ENCODE measurements around the gene COL4A2.
"Not testable (repeated sequence)": the region's sequence is repeated elsewhere in the genome, so short reads cannot be mapped to it uniquely, and the experiment has no call there.

Gene COL4A2

DNA sequence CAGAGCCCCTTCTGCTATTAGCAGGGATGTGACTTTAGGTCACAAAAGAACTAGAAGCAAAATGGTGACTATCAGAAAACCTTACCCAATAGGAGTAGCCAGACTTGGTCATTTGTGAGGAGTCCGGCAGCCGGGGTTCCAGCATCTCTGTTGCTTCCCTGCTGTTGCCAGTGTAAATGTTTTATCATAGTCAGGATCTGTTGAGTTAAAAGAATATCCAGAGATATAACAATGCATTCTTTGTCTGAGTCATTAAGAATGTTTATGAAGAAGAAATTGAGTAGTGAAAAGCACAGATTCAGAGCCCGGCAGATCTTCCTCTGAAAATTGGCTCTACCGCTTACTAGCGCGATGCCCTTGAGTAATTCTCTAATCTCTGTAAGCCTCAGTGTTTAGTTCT lies 84.2 kb downstream of the COL4A2 start:
- Histone ChIP-seq H3K27me3 (ENCODE audit: insufficient read depth, low read length) (no peaks in the 10 kb centered on the region), H3K4me1 (ENCODE audit: control insufficient read depth, insufficient read depth, low read length, unreplicated experiment) (peaks cover 64% of the 10 kb centered on the region), H2AFZ (ENCODE audit: low read length, unreplicated experiment) (no peak overlapping the region), H3K36me3 (ENCODE audit: insufficient read depth, low read length) (peaks cover 26% of the 10 kb centered on the region; the same call in 1 of the 2 replicates), H3K79me2 (ENCODE audit: control insufficient read depth, insufficient read depth, low read length, unreplicated experiment) (peaks cover 30% of the 10 kb centered on the region), H3K27ac (ENCODE audit: low read depth, low read length) (peak overlapping the region; percentile 99), H3K4me3 (ENCODE audit: low read depth, low read length) (no peak overlapping the region)

DNA sequence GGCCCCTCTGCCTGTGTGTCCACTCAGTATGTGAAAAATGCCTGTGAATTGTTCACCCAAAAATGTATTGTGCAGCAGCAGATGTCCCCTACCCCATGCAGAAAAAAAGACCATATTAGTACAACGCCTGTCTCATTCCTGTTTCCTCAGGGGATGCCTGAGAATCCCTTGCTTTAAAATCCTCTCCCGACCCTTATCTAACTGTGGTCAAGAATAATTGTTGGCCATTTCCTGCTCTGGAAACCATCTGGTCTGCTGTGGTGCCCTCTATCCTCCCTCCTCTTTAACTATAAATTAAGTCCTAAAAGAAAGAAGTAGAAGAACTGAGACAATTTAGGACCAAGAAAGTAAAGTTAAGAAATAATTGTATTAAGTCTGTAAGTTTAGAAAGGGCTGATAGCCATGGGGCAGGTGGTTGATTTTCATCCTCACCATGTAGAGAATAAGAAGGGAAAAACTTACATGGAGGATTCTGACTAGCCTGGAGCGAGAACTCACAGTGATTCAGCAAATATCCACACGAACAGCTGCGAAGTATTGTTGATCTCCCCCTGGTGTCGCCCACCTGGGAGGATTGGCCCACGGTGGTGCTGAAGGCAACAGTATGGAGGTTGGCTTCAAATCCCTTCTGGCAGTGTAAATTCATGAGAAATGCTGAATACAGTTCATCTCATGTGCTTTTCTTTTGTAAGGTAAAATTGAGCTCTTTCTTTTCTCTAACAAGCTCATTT lies 85.6 kb downstream of the COL4A2 start:
- Histone ChIP-seq H3K27me3 (ENCODE audit: insufficient read depth, low read length) (no peaks in the 10 kb centered on the region), H3K4me1 (ENCODE audit: control insufficient read depth, insufficient read depth, low read length, unreplicated experiment) (peaks cover 74% of the 10 kb centered on the region), H3K79me2 (ENCODE audit: control insufficient read depth, insufficient read depth, low read length, unreplicated experiment) (peaks cover 28% of the 10 kb centered on the region), H3K27ac (ENCODE audit: low read depth, low read length) (peak overlapping the region; percentile 99), H2AFZ (ENCODE audit: low read length, unreplicated experiment) (no peak overlapping the region), H3K36me3 (ENCODE audit: insufficient read depth, low read length) (peaks cover 26% of the 10 kb centered on the region; the same call in 1 of the 2 replicates), H3K4me3 (ENCODE audit: low read depth, low read length) (no peak overlapping the region)

DNA sequence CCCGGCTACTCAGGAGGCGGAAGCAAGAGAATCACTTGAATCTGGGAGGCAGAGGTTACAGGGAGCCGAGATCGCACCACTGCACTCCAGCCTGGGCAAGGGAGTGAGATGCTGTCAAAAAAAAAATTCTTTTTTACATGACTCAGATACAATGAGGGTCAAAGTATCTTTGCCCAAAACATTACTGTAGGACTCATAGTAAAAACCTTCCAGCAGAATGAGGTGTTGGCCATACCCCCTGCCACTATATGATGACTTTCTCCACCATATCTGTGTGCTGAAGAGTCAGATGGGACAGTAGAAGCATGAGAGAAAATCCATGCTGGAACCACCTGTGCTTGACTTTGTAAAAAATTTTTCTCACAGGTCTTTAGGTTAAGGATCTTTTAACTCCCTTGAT lies 86.7 kb downstream of the COL4A2 start:
- H3K27ac ChIP-seq (ENCODE audit: low read depth, low read length) = peak overlapping the region; percentile 99

DNA sequence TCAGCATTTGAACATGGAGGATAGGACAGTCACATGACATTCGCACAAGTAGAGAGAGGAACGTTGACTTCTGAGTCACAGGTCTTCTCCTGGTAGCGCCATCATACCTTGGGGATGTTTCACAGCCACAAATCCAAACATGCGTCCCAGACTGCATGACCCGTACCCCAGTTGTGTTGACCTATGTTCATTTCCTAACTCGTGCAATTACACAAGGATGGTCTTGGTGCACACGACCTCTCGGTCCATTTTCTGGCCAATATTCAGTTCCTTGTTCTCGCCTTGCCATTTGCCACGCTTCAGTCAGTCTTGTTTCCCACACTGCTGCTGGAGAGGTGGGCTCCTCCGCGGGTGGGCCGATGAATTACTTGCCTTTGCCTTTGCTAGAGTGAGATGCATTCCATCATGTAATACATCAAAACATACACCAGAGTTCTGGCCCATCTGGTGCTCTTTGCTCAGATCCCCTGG lies 87.3 kb downstream of the COL4A2 start:
- Histone ChIP-seq H2AFZ (ENCODE audit: low read length, unreplicated experiment) (no peak overlapping the region), H3K79me2 (ENCODE audit: control insufficient read depth, insufficient read depth, low read length, unreplicated experiment) (peaks cover 17% of the 10 kb centered on the region), H3K36me3 (ENCODE audit: insufficient read depth, low read length) (peaks cover 20% of the 10 kb centered on the region; the same call in 1 of the 2 replicates), H3K27me3 (ENCODE audit: insufficient read depth, low read length) (no peaks in the 10 kb centered on the region), H3K4me3 (ENCODE audit: low read depth, low read length) (no peak overlapping the region), H3K4me1 (ENCODE audit: control insufficient read depth, insufficient read depth, low read length, unreplicated experiment) (peaks cover 84% of the 10 kb centered on the region), H3K27ac (ENCODE audit: low read depth, low read length) (peak overlapping the region; percentile 99)

More for the DNA sequence above, 86.7 kb downstream of the COL4A2 start:
- Histone ChIP-seq H2AFZ (ENCODE audit: low read length, unreplicated experiment) (no peak overlapping the region), H3K79me2 (ENCODE audit: control insufficient read depth, insufficient read depth, low read length, unreplicated experiment) (peaks cover 18% of the 10 kb centered on the region), H3K4me3 (ENCODE audit: low read depth, low read length) (no peak overlapping the region), H3K4me1 (ENCODE audit: control insufficient read depth, insufficient read depth, low read length, unreplicated experiment) (peaks cover 77% of the 10 kb centered on the region), H3K27me3 (ENCODE audit: insufficient read depth, low read length) (no peaks in the 10 kb centered on the region), H3K36me3 (ENCODE audit: insufficient read depth, low read length) (peaks cover 26% of the 10 kb centered on the region; the same call in 1 of the 2 replicates)

DNA sequence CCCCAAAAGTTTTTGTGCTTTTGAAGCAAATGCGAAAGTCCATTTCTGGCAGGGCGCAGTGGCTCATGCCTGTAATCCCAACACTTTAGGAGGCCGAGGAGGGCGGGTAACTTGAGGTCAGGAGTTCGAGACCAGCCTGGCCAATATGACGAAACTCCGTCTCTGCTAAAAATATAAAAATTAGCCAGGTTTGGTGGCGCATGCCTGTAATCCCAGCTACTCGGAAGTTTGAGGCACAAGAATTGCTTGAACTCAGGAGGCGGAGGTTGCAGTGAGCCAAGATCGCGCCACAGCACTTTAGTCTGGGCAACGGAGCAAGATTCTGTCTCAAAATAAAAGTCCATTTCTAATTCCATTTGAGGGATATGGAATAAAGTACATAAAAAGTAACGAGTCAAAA lies 88.5 kb downstream of the COL4A2 start:
- H2AFZ ChIP-seq (ENCODE audit: low read length, unreplicated experiment); H3K27me3 ChIP-seq (ENCODE audit: insufficient read depth, low read length); H3K4me3 ChIP-seq (ENCODE audit: low read depth, low read length): not testable (repeated sequence)
- H3K36me3 ChIP-seq (ENCODE audit: insufficient read depth, low read length) = peaks cover 12% of the 10 kb centered on the region; the same call in 1 of the 2 replicates
- H3K27ac ChIP-seq (ENCODE audit: low read depth, low read length) = peak overlapping the region; percentile 99
- peaks cover 15% of the 10 kb centered on the region for H3K79me2 ChIP-seq (ENCODE audit: control insufficient read depth, insufficient read depth, low read length, unreplicated experiment)
- peaks cover 90% of the 10 kb centered on the region for H3K4me1 ChIP-seq (ENCODE audit: control insufficient read depth, insufficient read depth, low read length, unreplicated experiment)

DNA sequence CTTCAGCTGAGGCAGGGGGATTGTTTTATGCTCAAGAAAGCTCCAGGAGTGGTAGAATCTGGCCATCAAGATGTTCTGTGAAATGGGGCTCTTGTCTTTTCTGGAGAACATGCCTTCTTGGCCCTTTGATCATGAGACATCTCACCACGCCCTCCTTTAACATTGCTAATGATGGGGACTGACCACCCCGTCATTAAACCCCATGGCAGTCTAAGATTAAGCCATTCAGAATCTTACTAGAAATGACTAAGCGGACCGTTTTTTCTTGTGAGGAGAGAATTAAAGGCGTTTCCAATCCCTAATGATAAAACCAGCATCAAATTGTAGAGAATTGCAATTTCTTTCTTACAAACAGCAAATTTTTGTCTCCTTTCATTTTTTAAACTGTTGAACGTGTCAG lies 89.4 kb downstream of the COL4A2 start:
- Histone ChIP-seq H2AFZ (ENCODE audit: low read length, unreplicated experiment) (no peak overlapping the region), H3K36me3 (ENCODE audit: insufficient read depth, low read length) (peaks cover 6% of the 10 kb centered on the region; the same call in 1 of the 2 replicates), H3K4me3 (ENCODE audit: low read depth, low read length) (peak overlapping the region; percentile 22), H3K4me1 (ENCODE audit: control insufficient read depth, insufficient read depth, low read length, unreplicated experiment) (peaks cover 91% of the 10 kb centered on the region), H3K79me2 (ENCODE audit: control insufficient read depth, insufficient read depth, low read length, unreplicated experiment) (peaks cover 14% of the 10 kb centered on the region), H3K27me3 (ENCODE audit: insufficient read depth, low read length) (no peaks in the 10 kb centered on the region), H3K27ac (ENCODE audit: low read depth, low read length) (peak overlapping the region; percentile 99)

DNA sequence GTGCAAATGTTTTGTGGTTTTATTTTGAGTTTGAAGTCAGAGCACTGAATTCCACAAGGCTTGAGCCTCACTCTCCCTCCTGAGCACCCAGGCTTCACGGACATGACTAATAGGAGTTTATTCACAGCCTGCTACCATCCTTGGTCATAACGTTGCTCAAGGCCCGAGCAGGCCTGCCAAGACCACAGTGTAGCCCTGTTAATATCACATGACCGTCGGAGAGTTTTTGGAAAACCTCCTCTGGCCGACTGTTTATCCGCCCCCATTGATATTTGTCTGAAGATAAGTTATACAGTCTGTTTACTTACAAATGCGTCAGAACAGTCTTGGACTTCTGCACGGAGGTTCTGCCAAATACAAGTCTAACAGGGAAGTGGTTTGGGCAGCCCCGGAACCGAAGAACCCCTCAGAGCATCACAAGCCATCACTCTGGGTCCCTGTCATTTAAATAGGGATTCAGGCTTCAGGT lies 89.9 kb downstream of the COL4A2 start:
- peak overlapping the region; percentile 99 for H3K27ac ChIP-seq (ENCODE audit: low read depth, low read length)
- H3K4me1 ChIP-seq (ENCODE audit: control insufficient read depth, insufficient read depth, low read length, unreplicated experiment) = peaks cover 87% of the 10 kb centered on the region
- peaks cover 2% of the 10 kb centered on the region; the same call in 1 of the 2 replicates for H3K36me3 ChIP-seq (ENCODE audit: insufficient read depth, low read length)
- H3K79me2 ChIP-seq (ENCODE audit: control insufficient read depth, insufficient read depth, low read length, unreplicated experiment) = peaks cover 10% of the 10 kb centered on the region
- no peak overlapping the region for H2AFZ ChIP-seq (ENCODE audit: low read length, unreplicated experiment)
- H3K4me3 ChIP-seq (ENCODE audit: low read depth, low read length) = peak overlapping the region; percentile 66
- no peaks in the 10 kb centered on the region for H3K27me3 ChIP-seq (ENCODE audit: insufficient read depth, low read length)

DNA sequence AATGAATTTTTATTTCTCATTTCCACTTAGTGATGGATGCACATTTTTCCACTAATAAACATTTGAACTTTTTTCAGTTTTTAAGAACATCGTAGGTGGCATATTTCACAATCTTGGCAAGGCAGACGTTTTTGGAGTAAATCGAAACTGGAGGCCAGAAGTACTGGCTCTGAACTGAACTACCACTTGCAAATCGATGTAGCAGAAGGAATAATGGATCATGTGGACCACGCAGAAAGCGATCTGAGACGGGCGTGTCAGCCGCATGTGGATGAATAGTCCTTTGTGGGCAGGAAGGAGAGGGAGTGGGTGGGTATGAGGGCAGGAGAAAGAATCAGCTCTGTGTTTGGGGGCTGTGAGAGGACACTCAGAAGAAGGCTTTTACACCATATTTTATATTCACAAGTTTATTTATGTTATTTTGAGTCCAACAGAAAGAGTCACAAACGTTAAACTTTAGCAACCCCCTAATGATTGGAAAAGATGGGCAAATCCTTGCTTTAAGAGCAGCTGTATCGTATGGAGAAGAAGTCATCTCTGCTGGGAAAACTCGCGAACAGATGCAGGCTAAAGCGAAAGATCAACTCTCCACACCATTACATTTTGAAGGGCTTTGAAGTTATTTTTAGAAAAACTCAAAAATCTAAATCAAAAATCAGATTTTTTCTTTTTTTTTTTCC lies 90.5 kb downstream of the COL4A2 start:
- peaks cover 10% of the 10 kb centered on the region for H3K79me2 ChIP-seq (ENCODE audit: control insufficient read depth, insufficient read depth, low read length, unreplicated experiment)
- H3K4me3 ChIP-seq (ENCODE audit: low read depth, low read length) = peak overlapping the region; percentile 66
- peaks cover 82% of the 10 kb centered on the region for H3K4me1 ChIP-seq (ENCODE audit: control insufficient read depth, insufficient read depth, low read length, unreplicated experiment)
- H2AFZ ChIP-seq (ENCODE audit: low read length, unreplicated experiment) = no peak overlapping the region
- H3K36me3 ChIP-seq (ENCODE audit: insufficient read depth, low read length) = no peaks in the 10 kb centered on the region
- no peaks in the 10 kb centered on the region for H3K27me3 ChIP-seq (ENCODE audit: insufficient read depth, low read length)
- peak overlapping the region; percentile 99 for H3K27ac ChIP-seq (ENCODE audit: low read depth, low read length)

DNA sequence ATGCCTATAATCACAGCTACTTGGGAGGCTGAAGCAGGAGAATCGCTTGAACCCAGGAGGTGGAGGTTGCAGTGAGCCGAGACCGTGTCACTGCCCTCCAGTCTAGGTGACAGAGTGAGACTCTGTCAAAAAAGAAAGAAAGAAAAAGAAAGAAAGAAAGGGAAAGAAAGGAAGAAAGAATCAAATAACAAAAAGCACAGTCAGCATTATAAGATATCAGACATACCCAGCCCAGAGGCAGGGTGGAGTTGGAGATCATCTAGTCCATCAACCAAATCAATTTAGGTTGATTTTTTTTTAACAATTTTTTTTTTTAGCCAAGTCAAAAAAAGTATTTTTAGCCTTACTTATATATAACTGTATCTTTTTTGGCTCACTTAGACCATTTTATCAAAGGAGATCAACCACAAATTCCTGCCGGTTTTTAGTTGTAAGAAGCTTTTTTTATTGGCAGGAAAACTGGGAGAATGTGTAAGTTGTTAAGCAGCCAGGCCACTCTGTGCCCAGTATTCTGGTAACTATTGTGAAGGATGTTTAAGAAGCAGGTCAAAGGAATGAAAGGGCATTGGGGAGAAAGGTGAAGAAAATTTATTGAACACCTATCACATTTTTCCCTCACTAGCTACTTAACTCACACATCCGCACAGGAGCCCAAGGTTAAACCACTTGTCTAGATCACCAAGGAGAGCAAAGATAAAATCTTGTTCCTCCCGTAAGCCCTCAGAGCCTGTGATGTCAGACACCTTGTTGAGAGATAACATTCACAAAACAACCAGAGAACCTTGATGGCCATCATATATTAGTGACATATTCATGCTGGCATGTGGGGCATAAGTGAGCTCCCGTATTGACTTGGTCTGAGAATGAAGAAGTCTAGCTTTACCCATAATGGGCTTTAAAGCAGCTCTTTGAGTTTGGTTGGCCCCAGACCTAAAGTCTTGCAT lies 91.8 kb downstream of the COL4A2 start:
- no peak overlapping the region for H2AFZ ChIP-seq (ENCODE audit: low read length, unreplicated experiment)
- peaks cover 10% of the 10 kb centered on the region for H3K79me2 ChIP-seq (ENCODE audit: control insufficient read depth, insufficient read depth, low read length, unreplicated experiment)
- no peaks in the 10 kb centered on the region for H3K27me3 ChIP-seq (ENCODE audit: insufficient read depth, low read length)
- H3K36me3 ChIP-seq (ENCODE audit: insufficient read depth, low read length) = no peaks in the 10 kb centered on the region
- peak overlapping the region; percentile 99 for H3K27ac ChIP-seq (ENCODE audit: low read depth, low read length)
- H3K4me3 ChIP-seq (ENCODE audit: low read depth, low read length) = no peak overlapping the region
- H3K4me1 ChIP-seq (ENCODE audit: control insufficient read depth, insufficient read depth, low read length, unreplicated experiment) = peaks cover 86% of the 10 kb centered on the region

DNA sequence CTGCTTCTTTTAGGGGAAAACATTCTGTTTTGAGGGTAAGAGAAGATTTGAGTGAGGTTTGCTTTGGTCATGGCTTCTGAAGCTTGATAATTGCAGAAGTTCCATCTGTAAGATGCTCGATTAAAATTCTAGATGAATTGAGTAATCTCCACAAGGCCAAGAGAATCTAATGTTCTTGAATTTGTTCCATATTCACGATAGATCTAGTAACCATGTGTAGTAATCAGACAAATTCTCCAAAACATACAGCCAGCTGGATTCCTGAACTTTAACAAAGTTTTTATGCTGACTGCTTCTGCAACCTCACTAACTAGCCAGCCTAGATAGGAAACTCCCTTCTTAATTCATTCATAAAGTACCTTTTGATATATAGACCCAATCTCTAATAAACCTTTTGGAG lies 92.7 kb downstream of the COL4A2 start:
- Histone ChIP-seq H3K27ac (ENCODE audit: low read depth, low read length) (peak overlapping the region; percentile 99), H3K36me3 (ENCODE audit: insufficient read depth, low read length) (no peaks in the 10 kb centered on the region), H2AFZ (ENCODE audit: low read length, unreplicated experiment) (no peak overlapping the region), H3K27me3 (ENCODE audit: insufficient read depth, low read length) (no peaks in the 10 kb centered on the region), H3K79me2 (ENCODE audit: control insufficient read depth, insufficient read depth, low read length, unreplicated experiment) (peaks cover 12% of the 10 kb centered on the region), H3K4me1 (ENCODE audit: control insufficient read depth, insufficient read depth, low read length, unreplicated experiment) (peaks cover 87% of the 10 kb centered on the region), H3K4me3 (ENCODE audit: low read depth, low read length) (no peak overlapping the region)

Data from ACC112 (cell line).